Hepatocyte (in vitro differentiated cells): ENCODE measurements around the gene SPECC1L. TPM values are rescaled to one million over a fixed set of nuclear protein-coding genes. Genes with fewer than 3 reads are reported as not detected.

Source experiments
- DNase-seq: peaks from one replicate; pipeline ENCODE4 v3.0.0-alpha.2; 2016; ENCODE audit warnings: low spot score
- H2AFZ ChIP-seq: fragments of 200-600 bp; sonication (generic); 2 replicates; pipeline ENCODE4 v1.6.0; 2016; ENCODE audit warnings: antibody characterized with exemption, mild to moderate bottlenecking
- H3K27ac ChIP-seq: fragments of 200-600 bp; sonication (generic); 2 replicates; pipeline ENCODE4 v1.5.1; 2016; ENCODE audit warnings: mild to moderate bottlenecking
- H3K27me3 ChIP-seq: fragments of 200-600 bp; sonication (generic); 2 replicates; pipeline ENCODE4 v1.6.1; 2016
- H3K36me3 ChIP-seq: fragments of 200-600 bp; sonication (generic); replicated peaks from 2 replicates; pipeline ENCODE4 v1.5.1; 2016; ENCODE audit warnings: low read depth; ENCODE audit not compliant: insufficient read depth
- H3K4me1 ChIP-seq: fragments of 200-600 bp; sonication (generic); 2 replicates; pipeline ENCODE4 v1.5.1; 2016; ENCODE audit warnings: mild to moderate bottlenecking, moderate library complexity; ENCODE audit not compliant: insufficient read depth
- H3K4me2 ChIP-seq: fragments of 200-600 bp; sonication (generic); 2 replicates; pipeline ENCODE4 v1.6.0; 2016
- H3K4me3 ChIP-seq: fragments of 200-600 bp; sonication (generic); 2 replicates; pipeline ENCODE4 v1.5.1; 2016; ENCODE audit warnings: mild to moderate bottlenecking
- H3K79me2 ChIP-seq: fragments of 200-600 bp; sonication (generic); 2 replicates; pipeline ENCODE4 v1.6.0; 2017; ENCODE audit warnings: mild to moderate bottlenecking
- H3K9me2 ChIP-seq: fragments of 200-600 bp; sonication (generic); replicated peaks from 2 replicates; pipeline ENCODE4 v1.6.0; 2017; ENCODE audit warnings: mild to moderate bottlenecking; ENCODE audit not compliant: insufficient read depth
- H3K9me3 ChIP-seq: fragments of 200-600 bp; sonication (generic); 2 replicates; pipeline ENCODE4 v1.5.1; 2016; ENCODE audit warnings: low read depth, mild to moderate bottlenecking
- H4K20me1 ChIP-seq: fragments of 200-600 bp; sonication (generic); 2 replicates; pipeline ENCODE4 v1.6.0; 2016; ENCODE audit warnings: mild to moderate bottlenecking; ENCODE audit not compliant: insufficient read depth, poor library complexity, severe bottlenecking
- EZH2 ChIP-seq: fragments of 200-600 bp; sonication (generic); IDR thresholded peaks from 2 replicates; pipeline ENCODE4 v1.6.1; 2016; ENCODE audit warnings: antibody characterized with exemption, mild to moderate bottlenecking, borderline replicate concordance
- EZH2phosphoT487 ChIP-seq: fragments of 200-600 bp; sonication (generic); IDR thresholded peaks from one replicate; pipeline ENCODE4 v1.6.1; 2018; ENCODE audit warnings: antibody characterized with exemption, mild to moderate bottlenecking, low read depth, moderate library complexity; ENCODE audit not compliant: unreplicated experiment, severe bottlenecking
- WGBS: methylation state at CpG from one replicate; pipeline ENCODE4 v1.1.6; 2016; ENCODE audit warnings: low lambda C conversion rate; ENCODE audit errors: missing lambda C conversion rate; 5-methylcytosine and 5-hydroxymethylcytosine counted together
- polyA plus RNA-seq: library from polyadenylated mRNA; unstranded; fragments of >200 nt; fragmentation: Nextera tagmentation; extraction: Ambion mirVana; gene quantifications from 2 replicates; pipeline ENCODE4 v1.2.1, GENCODE V29; 2016
- total RNA-seq: library from RNA; depleted of rRNA; stranded (reverse); fragments of >200 nt; gene quantifications from 2 replicates; pipeline ENCODE4 v1.2.3, GENCODE V29; 2014
- TF ChIP-seq, protein P1 (sequence below): fragments of 200-600 bp; sonication (generic); IDR thresholded peaks from 2 replicates; pipeline ENCODE4 v1.5.1; 2016; ENCODE audit warnings: antibody characterized with exemption, mild to moderate bottlenecking; ENCODE audit not compliant: poor library complexity

SPECC1L gene
- total and polyA plus RNA-seq, 2 experiments from 2014 or later: 13.0 to 28.3 TPM

DNA sequence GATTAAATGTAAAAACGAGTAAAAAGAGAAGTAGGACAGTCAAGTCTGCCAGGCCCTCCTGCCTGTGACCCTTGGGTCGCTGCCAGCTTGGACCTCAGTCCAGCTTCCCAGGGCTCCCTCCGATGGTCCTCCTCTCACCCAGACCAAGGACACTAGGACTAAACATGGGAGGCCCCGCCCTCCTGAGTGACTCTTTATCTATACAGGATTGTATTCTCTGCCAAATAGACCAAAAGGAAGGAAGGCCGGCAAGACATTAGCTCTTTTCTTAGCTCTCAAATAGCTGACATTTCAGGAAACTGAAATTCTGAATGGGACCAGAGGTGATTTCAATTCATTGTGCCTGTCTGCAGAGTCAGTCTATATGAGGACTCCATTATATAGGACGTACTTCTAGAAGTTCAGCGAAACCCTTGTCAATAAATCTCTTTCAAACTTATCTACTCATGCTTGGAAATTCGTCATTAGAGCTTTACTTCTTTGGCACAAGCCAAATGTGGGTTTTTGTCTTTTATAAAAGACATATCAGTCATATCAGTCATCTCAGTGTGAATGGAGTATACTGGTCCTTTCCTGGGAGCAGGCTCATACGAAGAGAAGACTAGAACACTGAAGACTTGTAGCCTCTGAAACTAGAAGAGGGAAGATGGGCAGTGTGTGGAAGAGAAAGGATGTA is 185.3 kb downstream of the SPECC1L start:
- TF ChIP-seq, protein P1, sequence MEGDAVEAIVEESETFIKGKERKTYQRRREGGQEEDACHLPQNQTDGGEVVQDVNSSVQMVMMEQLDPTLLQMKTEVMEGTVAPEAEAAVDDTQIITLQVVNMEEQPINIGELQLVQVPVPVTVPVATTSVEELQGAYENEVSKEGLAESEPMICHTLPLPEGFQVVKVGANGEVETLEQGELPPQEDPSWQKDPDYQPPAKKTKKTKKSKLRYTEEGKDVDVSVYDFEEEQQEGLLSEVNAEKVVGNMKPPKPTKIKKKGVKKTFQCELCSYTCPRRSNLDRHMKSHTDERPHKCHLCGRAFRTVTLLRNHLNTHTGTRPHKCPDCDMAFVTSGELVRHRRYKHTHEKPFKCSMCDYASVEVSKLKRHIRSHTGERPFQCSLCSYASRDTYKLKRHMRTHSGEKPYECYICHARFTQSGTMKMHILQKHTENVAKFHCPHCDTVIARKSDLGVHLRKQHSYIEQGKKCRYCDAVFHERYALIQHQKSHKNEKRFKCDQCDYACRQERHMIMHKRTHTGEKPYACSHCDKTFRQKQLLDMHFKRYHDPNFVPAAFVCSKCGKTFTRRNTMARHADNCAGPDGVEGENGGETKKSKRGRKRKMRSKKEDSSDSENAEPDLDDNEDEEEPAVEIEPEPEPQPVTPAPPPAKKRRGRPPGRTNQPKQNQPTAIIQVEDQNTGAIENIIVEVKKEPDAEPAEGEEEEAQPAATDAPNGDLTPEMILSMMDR: no peak
- H4K20me1 ChIP-seq: no peaks in the 10 kb centered on the region
- no peak overlapping the region for H3K4me2 ChIP-seq
- no peak overlapping the region for H2AFZ ChIP-seq
- no peaks in the 10 kb centered on the region for H3K36me3 ChIP-seq
- H3K27ac ChIP-seq: no peak overlapping the region
- no peaks in the 10 kb centered on the region for H3K9me3 ChIP-seq
- H3K4me1 ChIP-seq: peaks cover 14% of the 10 kb centered on the region
- H3K79me2 ChIP-seq: no peaks in the 10 kb centered on the region
- H3K27me3 ChIP-seq: no peaks in the 10 kb centered on the region
- no peak overlapping the region for H3K4me3 ChIP-seq
- H3K9me2 ChIP-seq: no peaks in the 10 kb centered on the region
- no peak for DNase-seq
- 88% methylated on average over 9 of the region's 9 CpGs for WGBS

DNA sequence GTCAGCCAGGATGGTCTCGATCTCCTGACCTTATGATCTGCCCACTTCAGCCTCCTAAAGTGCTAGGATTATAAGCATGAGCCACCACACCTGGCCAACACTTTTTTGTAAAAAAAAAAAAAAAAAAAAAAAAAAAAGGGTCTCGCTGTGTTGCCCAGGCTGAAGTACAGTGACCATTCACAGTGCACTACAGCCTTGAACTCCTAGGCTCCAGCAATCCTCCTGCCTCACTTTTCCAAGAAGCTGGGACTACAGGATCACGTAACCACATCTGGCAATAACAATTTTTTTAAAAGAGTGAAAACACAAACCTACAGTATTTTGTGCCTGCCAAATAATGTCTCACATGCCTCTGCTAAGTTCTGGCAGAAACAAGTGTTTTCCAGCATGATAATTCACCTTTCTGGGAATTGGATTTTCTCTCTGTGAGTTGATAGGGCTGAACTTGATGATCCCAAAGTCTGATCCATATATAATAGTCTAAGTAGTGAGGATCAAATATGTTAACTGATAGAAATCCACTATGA is 187.3 kb downstream of the SPECC1L start:
- Histone ChIP-seq H3K36me3 (no peaks in the 10 kb centered on the region), H3K4me1 (peaks cover 14% of the 10 kb centered on the region), H4K20me1 (no peaks in the 10 kb centered on the region), H3K79me2 (no peaks in the 10 kb centered on the region), H3K9me3 (no peaks in the 10 kb centered on the region), H2AFZ (no peak overlapping the region), H3K4me2 (no peak overlapping the region), H3K9me2 (no peaks in the 10 kb centered on the region), H3K27ac (no peak overlapping the region), H3K27me3 (no peaks in the 10 kb centered on the region), H3K4me3 (no peak overlapping the region)
- TF ChIP-seq, protein P1: no peak
- TF ChIP-seq EZH2phosphoT487 (no peak), EZH2 (no peak)
- WGBS: 97% methylated on average over 3 of the region's 3 CpGs
- no peak for DNase-seq

DNA sequence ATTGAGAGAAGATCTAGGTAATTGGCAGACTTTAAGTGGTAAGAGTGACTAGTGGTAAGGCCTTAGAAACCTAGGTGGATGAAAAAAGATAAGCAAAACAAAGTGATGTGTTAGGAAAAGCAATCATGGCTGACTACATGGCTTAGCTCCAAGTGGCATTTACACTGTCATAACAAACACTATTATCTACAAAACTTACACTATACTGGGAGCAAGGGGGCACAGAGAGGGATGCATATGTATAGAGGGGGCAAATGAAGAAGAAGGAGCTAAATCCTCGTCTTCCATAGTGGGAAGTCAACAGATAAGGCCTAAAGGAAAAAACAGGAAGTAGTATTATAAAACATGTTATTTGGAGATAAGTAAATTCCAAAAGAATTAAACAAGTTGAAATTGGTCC is 189.3 kb downstream of the SPECC1L start:
- Histone ChIP-seq H3K27ac (no peak overlapping the region), H2AFZ (no peak overlapping the region)
- TF ChIP-seq, protein P1: no peak
- TF ChIP-seq EZH2phosphoT487: no peak
- no peak for TF ChIP-seq EZH2

More for the DNA sequence above, 189.3 kb downstream of the SPECC1L start:
- Histone ChIP-seq H3K79me2 (no peaks in the 10 kb centered on the region), H3K9me2 (no peaks in the 10 kb centered on the region), H3K4me2 (peak overlapping the region; percentile 63), H4K20me1 (no peaks in the 10 kb centered on the region), H3K4me3 (no peak overlapping the region), H3K9me3 (no peaks in the 10 kb centered on the region), H3K27me3 (no peaks in the 10 kb centered on the region), H3K4me1 (peaks cover 14% of the 10 kb centered on the region), H3K36me3 (no peaks in the 10 kb centered on the region)
- DNase-seq: no peak
- WGBS: 61% methylated on average over 1 of the region's 1 CpG
